ENCODE results near the gene IRF2BP2.
"Not testable (repeated sequence)": the region's sequence is repeated elsewhere in the genome, so short reads cannot be mapped to it uniquely, and the experiment has no call there.

The IRF2BP2 gene

DNA sequence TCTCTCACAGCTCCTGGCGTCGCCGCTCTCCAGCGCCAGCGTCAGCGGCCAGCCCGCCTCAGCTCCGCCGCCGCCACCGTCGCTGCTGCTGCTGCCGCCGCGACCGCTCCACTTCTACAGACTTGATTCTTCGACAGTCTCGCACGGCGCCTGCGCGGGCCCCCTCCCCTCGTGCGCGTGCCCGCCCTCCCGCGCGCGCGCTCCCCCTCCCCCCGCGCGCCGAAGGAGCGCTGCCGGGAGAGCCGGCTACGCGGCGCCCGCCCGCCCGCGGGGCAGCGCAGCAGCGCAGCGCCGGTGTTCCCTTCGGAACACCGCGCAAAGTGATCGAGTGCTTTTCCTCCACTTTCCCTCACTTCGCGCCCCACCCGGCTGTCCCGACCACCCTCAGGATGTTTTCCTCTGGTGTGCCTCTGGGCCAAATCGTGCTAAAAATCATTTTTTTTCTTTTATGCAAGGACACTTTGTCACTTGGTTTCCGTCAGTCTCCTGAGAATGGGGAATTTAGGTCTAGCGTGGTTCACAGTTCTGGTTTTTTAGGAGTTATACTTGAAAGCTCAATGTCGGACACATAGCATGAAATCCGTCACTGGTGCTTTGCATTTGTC, at the start of gene IRF2BP2:
Gene IRF2BP2 (minus strand): TSS at position 118 of the 605 bp plus-strand sequence. CDS start 684 bp downstream, outside the sequence.
- no peak for FAIRE-seq

DNA sequence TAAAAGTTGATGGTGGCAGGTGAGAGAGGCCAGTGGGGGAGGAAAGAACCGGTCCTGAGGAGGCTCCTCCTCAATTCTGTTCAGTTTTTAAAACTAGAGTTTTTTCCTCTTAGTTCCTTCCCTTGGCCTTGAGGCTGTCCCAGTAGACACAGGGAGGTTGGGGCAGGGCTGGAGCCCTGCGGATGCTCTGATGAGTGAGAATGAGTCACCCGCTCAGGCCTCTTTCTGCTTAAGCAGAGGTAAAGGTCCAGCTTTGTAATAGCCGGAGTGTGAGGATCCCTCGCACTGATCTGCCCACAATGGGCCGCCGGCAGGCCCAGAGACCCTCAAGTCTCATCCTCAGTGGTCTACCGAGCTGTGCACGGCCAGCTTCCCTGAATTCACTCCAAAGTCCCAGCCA, 49.6 kb upstream of the IRF2BP2 start:
- FAIRE-seq: no peak

DNA sequence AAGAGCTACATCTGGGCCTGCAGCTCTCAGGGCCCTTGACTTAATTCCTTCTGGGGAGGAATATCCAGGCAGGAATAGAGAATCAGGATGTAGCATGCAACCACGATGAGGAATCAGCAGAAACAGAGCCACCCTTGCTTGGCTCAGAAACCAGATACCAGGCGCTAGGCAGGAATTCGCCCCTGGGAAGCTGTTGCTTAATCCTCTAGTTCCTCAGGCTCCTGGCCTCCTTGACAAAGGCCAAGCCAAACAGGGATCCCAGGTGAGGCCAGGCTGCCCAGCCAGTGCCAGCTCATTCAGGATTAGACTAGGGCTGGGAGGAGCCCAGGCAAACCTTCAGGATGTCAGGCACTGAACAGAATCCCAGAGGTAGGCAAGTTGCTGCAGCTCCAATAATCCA, 48.2 kb upstream of the IRF2BP2 start:
- no peak for FAIRE-seq

DNA sequence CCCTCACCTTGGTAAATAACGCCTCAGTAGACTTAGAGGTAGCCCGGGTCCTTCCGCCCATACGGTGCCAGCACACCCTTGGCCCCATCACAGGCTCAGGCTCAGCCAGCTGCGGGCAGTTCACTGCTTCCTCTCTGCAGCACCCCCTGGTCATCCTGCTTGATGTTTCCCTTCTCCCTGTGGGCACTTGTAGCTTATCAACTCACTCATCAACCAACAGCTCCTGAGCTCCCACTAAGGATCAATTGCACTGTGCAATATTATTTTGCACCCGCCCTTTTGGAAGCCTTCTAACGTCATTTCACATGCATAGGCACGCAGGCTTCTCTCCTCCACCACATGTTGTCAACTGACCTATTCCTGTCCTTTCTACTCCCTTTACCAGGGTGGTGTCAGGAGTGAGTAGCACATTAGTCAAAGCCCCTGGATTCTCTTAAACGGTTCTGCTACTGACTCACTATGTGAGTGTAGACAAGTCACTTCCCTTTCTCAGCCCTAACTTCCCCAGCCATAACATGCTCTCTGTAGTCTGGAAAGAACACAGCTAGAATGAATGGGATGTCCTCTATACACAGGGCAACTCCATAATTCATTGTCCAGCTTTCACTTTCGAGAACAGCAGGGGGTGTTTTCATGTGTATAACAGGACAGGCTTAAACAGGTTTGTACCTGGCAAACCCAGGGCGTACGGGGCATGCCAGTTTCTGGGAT, 47.1 kb upstream of the IRF2BP2 start:
- no peak for FAIRE-seq

DNA sequence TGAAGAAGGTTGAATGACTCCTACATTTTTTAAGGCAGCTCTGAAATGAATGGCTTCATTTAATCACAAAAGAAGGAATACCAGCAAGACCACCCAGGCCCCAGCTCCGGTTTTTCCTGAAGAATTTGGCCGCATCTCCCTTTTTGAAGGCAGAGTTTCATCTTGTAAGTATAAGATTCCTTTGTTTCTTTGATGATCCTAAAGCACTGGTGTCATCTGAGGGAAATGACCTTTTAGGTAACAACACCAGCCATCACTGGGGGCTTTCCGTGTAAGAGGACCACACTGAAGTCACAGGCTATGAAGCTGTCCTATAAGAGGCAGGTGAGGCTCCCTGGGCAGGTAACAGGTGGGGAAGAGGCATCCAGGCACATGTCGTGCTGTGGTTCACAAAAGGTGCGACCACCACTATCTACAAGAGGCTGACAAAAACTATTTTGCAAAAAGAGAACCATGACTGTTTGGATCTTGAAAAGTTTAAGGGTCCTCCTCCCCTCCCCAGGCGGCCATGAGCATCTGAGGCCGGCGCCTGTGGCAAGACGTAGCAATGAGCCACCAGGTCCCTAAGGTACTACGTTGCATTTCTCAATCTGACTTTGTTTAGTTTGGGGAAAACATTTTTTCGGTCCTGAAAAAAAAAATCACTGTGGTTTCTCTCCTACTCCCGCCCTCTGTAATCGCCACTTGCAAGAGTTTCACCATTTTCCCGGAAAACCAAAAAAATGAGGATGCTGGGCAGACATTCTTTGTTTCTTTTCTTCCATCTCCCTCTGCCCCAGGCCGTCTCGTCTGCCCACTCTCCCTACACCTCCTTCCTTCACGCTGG, 46.3 kb upstream of the IRF2BP2 start:
- FAIRE-seq: no peak

DNA sequence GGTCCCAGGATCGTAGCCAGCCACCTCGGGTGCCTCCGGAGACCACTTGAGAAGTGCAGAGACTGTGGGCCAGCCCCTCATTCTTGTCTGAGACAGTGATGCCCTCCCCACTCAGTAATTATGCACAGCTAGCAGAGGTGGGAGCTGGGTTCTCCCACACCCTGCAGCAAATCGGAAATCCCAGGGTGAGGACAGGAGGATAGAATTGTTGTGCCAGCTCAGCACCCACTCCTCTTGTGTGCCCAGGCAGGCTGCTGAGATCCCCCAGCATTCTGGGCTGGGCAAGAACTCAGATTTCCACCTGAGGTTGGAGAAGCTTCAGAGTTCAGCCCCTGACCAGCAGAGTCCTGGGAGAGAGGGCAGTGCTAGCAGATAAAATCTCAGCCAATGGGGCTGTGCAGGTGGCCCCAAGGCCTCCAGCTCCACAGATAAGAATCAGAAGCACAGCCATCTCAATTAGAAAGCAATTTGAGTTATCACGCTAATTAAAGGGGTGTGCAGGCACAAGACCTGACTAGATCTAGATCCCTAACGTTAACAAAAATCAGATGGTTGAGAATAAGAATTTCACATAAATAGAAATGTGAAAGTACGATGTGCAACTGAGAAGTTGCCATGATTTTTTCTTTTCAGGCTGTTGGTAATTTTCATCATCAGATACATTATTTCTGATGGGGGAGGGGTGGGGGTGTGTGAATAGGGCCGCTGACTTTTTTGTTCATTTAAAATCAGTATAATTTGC, 45.5 kb upstream of the IRF2BP2 start:
- no peak for FAIRE-seq

DNA sequence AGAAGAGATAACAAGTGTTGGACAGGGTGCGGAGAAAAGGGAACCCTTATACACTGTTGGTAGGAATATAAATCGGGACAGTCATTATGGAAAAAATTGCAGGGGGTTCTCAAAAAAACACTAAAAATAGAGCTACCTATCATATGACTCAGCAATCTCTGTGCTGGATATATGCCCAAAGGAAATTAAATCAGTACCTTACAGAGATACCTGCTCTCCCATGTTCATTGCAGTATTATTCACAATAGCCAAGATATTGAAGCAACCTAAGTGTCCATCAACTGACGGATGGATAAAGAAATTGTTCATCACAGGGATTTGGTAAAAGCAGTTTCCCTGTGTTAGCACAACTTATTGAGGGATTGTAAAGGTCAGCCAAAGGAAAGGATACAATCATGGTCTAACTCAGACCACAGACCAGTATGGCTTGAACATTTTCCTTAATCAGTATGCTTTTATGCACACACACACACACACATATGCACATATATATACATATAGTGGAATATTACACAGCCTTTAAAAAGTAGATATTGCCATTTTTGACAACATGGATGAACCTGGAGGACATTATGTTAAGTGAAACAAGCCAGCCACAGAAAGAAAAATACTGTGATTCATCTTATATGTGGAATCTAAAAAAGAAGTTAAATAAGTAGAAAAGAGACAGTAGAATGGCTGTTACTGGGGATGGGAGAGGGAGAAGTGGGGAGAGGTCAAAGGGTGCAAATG, 44.2 kb upstream of the IRF2BP2 start:
- FAIRE-seq: no peak

DNA sequence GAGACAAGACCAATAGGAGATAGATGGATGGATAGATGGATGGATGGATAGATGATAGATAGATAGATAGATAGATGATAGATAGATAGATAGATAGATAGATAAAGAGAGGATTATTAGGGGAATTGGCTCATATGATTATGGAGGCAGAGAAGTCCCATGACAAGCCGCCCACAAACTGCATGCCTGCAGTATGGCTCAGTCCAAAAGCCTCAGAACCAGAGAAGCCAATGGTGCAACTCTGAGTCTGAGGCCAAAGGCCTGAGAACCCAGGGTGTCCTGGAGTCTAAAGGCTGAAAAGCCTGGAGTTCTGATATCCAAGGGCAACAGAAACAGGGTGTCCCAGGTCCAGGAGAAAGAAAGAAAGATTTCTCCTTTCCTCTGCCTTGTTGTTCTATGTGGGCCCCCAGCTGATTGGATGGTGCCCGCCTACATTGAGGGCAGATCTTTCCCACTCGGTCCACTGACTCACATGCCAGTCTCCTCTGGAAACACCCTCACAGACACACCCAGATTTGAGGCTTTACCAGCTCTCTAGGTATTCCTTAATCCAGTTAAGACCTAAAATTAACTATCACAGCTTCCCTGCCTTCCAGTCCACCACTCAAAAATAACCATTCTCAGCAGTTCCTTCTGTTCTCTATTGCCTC, 39.6 kb upstream of the IRF2BP2 start:
- no peak for FAIRE-seq

DNA sequence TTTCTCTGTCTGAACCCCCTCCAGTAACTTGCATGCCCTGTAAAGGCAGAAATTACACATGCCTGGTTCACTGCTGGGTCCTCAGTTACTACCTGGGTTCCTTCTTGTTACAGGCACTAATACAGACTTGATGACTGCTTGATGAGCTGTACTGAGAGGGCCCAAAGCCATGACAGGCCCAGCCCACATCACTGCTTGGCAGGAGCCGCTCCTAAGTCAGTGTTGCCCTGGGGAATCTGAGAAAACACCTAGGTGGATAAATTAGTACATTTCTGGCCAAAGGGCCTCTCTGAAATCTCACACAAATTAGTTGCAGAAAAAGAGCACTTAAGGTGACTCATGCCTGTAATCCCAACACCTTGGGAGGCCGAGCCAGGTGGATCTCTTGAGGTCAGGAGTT, 37.8 kb upstream of the IRF2BP2 start:
- FAIRE-seq: no peak

DNA sequence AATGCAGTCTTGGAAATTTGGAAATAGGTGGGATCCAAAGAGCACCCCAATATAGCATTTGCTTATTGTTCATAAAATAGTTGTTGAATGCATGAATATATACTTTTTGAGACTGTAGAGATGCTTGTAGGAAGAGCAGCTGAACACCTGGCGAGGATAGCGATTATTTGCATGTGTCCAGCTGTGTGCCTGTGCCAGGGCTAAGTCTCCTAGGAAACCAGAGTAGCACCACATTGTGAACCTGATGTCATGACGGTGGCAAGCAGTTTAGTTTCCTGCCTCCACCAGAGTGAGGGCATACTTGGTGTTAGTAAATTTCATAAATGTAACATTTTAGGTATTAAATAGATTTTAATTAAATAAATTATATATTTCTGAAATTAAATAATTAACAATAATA, 37.3 kb upstream of the IRF2BP2 start:
- FAIRE-seq: no peak

DNA sequence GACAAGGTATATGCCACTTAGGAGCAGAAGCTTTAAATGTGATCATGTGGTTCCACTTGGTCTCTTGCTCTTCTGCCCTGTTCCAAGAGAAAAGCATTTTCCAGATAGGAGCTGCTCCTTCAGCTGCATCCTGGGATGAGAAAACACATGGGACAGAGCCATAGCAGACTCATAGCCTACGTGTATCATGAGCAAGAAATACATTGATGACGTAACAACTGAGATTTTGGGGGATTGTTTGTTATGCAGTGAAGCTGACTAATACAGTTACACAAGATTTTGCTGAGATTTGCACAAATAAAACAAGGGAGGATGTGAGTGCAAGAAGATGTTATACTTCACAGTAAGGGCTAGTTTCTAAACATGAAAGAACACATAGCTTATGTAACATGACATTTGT, 36.0 kb upstream of the IRF2BP2 start:
- FAIRE-seq: no peak

DNA sequence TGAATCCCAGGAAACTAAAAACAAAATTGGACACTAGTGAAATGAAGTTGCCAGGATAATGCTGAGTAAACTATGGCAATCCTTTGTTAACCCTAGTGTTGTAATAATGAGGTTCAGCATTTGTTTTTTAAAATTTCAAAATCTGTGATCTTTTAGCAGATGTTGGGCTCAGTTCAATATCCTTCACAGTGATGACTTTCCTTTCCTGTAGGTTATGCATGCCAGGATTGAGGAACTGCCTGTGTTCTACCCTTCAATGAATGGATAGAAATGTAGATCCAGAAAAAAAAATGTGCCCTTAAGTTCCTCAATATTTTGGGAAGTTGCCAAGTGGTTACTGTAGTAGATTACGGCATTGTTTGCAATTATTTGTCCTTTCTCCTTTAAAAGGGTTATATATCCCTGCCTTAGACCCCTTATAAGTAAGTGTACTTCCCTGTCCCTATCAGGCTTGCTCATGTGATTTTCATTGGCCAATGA, 35.5 kb upstream of the IRF2BP2 start:
- FAIRE-seq: no peak

DNA sequence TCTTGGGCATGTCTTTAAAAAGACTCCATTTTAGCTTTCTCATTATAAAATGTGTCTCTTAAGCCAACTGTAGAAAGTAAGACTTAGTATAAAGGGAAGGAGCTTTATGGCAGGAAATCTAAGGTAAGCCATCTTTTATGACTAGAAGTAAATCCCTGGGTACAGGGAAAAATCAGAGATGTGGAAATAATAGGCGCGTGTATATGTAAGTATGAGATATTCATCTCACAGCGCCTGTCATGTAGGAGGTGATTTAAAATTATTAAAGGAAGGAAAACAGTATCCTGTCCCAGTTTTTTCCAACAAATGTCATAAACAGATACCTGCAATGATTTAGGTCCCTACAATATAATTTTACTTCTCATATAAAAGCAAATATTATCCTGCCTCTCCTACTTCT, 35.0 kb upstream of the IRF2BP2 start:
- FAIRE-seq: no peak

DNA sequence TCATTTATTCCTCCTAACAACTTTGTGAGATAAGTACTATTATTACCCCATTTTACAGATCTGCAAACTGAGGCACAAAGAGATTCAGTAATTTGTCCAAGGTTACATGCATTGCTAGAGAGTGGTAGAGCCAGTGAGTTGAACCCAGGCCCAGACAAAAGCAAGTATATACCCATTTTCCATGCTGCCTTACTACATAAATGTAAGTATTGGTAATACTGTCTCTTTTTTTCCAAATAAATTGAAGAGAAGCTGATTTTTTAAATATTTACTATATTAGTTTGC, 33.8 kb upstream of the IRF2BP2 start:
- no peak for FAIRE-seq

DNA sequence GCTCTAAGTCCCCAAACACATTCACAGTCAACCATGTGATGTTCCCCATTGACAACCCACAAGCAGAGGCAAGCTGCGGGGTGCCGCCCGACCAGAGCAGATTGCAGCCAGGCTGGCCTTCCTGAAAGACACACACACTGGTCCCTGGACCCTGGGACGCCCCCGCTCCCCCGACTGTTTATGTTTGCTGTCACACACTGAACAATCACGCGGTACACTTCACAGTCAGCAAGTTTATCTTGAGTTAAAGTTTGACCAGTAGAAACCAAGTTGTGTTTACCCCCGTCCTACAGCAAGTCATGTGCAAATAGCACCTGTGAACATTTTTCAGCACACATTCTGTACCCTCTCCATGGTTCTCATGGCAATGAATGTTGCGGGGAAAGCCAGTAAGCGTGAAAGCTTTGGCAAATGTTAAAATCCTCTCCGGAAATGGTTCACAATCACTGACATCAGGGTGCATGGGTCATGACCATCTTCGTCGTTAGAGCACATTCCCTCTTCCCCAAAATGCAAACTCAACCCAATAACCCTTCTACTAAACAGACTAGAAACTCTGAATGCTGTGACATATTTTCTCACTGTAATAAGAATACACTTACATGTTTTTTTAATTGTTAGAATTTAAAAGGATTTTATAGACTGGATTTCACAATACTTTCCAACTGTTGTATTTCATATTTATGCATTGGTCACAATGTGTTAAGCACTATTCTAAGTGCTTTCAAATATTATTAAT, 33.3 kb upstream of the IRF2BP2 start:
- no peak for FAIRE-seq

DNA sequence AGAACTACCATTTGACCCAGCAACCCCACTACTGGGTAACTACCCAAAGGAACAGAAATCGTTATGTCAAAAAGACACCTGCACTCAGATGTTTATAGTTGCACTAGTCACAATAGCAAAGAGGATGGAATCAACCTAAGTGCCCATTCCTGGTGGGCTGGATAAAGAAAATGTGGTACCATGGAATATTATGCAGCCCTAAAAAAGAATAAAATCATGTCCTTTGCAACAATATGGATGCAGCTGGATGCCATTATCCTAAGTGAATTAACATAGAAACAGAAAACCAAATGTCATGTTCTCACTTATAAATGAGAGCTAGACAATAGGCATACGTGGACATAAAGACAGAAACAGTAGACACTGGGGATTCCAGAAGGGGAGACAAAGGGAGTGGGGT, 32.5 kb upstream of the IRF2BP2 start:
- no peak for FAIRE-seq

DNA sequence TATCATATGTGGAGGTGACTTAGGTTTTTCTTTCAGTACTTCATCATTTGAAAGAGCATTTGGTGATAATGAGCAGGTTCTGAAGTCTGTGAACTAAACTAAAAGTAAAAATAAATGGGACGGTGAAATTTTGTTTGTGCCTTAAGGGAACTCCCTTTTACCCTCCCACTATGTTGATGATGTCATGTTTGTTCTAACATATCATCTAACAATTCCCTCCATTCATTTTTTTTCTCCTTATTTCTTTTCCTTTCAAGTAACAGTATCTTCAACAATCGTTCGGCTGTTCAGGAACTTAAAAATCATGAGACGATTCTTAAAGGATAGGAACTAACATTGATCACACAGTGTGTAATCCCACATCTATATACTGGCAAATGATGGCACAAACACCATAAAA, 30.0 kb upstream of the IRF2BP2 start:
- no peak for FAIRE-seq

DNA sequence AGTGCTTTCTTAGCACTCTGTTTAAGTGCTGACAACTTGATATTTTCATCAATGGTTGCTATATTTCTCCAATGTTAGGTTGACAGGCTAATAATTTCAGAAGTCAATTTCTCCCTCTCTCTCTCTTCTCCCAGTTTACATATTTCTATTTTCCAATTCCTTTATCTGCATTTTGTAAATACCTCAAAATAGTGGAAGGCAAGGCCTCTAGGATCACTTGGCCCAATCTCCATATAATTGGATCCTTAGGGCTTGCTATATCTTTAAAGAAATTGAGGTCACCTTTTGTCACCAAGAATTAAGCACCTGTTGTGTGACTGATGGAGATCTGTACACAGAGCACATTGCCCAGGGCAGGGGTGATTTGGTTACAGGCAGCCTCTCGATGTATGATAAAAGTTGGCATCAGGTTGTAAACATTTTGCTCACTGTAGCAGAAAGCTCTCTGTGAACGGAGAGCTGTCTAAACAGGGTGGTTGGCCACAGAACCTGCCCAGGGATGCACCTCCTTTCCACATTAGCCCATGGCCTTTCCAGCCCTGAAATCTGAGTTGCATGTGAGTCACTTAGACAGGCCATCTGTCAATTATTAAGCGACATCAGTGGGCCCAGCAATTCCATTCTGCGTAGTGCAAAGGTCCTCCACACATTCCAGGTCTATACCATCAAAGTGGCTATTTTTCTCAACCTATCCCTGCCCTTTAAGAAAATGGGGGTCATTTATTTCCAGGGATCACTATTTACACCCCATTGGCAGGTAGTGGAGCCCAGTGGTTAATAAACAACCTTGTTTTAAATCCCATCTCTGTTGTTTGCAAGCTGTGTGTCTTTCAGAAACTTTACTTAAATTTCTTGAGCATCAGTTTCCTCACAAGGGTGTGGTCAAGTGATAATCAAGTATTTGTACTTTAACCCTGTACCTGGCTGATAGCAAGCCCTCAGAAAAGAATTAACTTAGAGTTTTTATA, 29.1 kb upstream of the IRF2BP2 start:
- FAIRE-seq: no peak

DNA sequence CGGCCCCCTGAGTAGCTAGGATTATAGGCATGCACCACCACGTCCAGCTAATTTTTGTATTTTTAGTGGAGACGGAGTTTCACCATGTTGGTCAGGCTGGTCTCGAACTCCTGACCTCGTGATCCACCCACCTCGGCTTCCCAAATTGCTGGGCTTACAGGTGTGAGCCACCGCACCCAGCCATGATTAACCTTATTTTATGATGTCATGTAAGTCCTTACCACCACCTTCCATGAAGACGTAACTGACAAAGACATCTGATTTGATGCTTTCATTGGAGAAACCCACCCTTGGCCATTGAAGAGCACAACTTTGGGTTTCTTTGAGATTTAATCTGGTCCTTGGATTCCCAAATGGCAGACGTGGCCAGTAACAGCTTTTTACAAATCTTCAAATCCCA, 24.9 kb upstream of the IRF2BP2 start:
- FAIRE-seq: not testable (repeated sequence)

DNA sequence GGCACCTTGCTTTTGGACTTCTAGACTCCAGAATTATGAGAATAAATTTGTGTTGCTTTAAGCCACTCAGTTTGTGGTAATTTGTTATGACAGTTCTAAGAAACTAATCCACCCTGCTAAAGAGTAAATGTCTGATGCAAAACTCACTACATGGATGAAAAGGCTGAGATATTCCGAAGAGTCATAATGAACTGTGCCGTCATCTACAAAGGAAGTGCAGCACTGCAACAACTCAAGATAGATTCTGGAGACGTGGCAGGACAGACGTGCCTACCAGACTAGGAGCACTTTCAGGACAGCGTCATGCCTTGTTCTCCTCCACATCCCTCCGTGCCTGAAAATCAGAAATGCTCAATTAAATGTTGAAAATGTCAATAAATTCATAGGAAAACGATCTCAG, 24.4 kb upstream of the IRF2BP2 start:
- no peak for FAIRE-seq
